T-helper 22 cell (primary cell): ENCODE results near the gene GRK5.

Experiments used
- DNase-seq: peaks from one replicate; pipeline ENCODE4 v3.0.0-alpha.2; 2020; ENCODE audit warnings: low read depth

GRK5 gene

DNA sequence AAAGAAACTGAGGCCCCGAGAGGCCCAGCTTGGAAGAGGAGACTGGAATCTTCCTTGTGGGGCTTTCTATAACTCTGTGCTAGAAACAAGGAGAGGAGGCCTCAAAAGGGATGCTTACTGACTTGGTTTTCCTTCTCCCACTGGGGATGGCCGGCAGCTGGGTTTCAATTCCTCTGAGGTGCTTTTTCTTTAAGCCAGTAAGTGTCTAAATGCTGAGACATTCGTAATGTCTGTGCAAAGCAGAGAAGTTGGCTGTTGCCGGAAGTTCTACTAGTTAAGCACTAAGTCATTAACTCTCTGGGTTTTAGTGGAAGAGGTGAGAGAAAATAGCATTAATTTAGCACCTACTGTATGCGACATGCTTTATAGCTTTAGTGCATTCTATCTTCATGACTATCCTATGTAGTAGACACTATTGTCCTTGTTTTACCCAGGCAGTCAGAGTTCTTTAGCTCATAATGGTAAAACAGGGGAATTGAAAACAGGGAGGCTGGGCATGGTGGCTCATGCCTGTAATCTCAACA lies 199.9 kb downstream of the GRK5 start:
- DNase-seq = no peak

DNA sequence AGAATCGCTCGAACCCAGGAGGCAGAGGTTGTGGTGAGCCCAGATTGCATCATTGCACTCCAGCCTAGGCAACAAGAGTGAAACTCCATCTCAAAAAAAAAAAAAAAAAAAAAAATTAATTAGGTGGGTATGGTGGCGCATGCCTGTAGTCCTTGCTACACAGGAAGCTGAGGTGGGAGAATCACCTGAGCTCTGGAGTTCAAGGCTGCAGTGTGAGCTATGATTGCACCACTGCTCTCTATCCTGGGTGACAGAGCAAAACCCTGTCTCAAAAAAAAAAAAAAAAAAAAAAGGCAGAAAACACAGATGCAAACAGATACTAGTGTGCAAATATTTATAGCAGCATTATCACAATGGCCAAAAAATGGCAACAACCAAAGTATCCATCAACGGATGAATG lies 200.7 kb downstream of the GRK5 start:
- no peak for DNase-seq

DNA sequence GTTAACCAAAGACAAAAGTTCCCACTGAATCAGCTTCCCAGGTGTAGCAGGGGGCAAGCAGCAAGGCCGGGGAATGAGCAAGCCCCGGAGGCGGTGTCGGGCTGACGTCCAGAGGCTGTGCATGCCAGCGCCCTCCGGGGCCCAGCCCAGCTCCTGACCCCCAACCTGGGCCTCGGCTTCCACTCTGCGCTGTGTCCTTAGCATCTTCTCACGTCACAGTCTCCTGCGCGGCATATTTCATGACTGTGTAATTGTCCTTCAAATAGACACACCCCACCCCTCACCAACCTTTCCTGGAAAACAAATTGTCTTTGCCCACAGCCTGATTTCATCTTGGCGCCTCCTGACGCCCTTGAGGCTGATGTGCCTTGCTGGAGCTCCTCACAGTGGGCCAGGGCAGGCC lies 201.6 kb downstream of the GRK5 start:
- DNase-seq = no peak

DNA sequence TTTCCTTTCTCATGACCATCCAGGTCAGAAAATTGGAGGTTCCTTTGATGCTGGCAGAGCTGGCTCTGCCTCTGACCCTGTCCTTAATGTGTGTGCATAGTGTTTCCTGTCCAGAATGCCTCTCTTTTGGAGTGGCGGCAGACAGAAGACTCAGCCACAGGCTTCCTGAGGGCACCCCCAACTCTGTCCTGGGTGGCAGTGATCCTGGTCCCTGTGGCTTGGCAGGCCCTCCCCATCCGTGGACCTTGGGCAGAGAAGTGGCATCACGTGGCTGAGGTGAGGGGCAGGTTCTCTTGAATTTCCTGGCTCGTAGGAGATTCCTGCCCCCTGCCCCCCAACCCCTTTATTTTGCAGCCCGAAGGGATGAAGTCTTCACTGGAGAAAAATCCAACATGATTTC lies 202.0 kb downstream of the GRK5 start:
- no peak for DNase-seq

DNA sequence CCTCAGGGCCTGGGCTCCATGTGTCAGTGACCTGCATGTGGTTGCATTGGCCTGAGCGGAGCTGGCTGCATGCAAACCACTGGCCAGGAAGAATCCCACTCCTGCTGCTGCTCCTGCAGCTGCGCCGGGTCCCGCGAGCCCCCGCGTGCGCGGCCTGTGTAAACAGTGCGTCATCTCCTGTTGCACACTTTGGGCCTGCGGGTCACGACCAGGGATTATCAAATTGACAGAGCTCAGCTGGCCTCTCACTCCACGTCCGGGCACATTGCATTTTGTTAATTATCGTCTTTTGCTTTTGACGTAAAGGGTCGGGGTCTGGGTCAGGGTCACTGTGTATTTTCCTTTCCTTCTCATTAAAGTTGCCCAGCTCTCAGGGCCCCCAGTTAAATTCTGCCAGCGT lies 202.5 kb downstream of the GRK5 start:
- no peak for DNase-seq

DNA sequence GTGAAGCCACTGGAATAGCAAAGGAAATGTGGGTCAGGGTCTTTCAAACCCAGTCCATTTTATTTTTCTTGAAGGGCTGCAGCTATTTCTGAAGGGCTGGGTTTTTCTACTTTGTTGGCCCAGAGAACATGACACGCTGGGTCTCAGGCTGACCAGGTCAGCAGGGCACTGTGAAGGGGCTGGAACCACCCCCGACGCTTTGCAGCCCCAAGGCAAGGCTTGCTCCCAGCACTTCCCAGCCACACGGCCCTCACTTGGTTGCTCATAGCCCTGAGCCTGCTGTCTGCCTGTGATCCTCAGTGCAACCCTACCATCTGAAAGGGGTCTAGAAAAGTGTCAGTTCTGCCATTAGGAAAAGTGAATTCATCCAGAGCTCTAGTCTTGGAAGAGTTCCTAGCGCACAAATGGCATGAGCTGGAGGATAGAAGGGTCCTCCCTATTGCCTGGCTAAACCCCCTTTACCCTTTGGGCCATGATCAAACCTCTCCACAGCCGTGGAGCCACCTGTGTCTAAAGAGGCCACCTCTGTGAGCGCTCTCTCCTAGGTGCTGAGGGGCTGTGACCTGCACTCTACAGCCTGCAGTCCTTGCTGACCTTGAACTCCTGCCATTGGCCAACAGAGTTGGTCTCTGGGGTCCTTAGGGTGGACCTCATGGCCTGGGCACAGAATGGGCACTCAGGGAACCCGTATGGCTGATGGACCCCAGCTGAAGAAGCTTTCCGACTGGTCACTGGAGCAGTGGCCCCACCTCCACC lies 203.2 kb downstream of the GRK5 start:
- no peak for DNase-seq

DNA sequence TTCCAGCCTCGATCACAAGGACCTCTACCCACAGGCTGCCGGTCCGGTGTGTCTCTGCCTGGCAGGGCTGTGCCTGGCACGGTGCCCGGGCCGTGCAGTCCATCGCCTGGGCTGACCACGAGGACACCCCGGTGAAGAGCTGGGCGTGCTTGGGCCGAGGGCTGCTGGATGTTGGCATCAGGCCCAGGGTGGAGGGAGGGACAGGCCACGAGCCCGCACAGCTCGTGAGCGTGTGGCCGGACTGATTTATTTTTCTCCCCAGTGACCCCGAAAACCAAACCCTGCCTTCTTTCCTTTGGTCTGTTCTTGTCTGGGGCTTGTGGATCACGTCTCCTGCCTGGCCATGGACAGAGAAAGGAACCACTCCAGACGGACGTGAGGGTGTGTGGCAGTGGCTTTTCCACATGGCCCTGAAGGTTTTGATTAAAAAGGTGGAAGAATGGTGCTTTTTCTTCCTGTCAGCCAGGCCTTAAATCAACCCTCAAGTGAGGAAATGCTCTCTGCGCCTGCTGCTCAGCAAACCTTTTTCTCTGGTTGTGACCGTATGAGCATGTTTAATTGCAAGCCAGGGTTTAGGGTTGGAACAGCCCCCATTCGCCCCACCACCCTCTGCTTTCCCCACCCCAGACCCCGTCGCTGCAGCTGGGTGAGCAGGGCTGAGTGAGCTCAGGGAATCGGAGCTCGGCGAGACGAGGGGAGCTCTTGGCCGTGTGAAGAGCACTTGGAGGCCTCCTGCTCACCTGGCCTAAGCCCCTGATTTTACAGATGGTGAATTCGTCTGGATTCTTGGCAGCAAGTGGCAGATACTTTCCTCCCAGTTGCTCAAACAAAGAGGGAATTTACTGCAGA lies 205.1 kb downstream of the GRK5 start:
- DNase-seq = no peak

DNA sequence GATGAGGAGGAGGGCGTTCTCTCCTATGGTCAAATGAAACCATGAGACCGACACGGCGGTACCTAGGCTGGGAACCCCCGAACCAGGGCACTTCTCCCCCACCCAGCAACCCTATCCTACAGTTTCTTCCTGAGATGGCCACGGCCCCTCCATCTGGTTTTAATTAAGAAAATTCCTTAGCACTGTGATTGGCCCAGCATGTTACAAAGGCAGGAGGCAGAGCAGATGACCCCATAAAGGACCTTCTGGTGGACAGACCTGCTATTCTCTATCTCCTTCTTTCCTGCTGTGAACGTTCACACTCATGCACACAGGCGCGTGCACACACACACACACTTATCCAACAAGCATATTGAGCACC lies 205.7 kb downstream of the GRK5 start:
- DNase-seq = no peak

DNA sequence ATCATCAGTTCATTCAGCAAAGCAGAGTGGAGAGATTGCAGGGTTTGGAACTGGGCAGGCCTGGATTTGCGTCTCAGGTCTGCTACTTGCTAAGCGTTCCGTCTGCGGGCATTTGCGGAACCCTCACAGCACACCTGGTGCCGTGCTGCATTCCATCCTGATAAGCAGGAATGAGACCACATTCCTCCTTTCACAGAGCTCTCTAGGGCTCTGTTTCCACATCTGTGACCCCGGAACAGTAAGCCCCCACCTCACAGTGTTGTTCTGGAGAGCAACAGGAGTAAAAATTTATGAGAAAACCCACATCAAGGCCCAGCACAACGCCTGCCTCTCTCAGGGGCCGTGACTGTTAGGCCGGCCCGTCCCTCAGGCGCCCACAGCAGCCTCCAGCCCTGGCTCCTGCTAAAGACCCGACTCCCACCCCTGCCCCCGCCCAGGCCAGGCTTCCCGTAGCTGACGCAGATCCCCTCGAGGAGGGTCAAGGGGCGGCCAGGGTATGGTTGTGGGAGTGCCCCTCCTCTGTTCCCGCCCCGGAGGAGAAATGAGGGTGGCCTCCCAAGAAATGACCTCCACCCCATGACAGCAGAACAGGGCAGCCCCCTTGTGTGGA lies 206.2 kb downstream of the GRK5 start:
- DNase-seq = no peak

DNA sequence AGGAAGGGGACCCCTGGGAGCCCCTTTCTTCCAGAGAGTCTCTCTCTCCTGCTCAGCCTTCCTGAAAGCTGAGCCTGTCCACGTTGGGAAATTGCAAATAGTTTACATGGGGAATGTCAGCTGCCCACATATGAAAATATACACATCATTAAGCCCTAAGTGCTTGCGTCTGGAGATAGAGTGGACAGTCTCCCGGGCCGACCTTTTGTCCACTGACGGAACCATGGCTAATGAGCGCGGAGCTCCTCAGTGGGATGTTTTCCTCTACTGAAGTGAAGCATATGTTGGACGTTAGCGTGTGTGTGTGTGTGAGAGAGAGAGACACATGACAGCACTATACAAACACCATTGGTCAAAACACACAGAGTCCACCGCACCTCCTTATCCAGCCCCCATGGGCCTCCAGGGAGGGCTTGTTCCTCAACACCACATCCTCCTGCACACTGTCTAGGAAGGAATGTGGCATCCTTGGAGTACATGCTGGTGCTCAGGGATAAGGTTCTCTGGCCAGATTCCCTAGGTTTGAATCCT lies 206.8 kb downstream of the GRK5 start:
- DNase-seq = no peak

DNA sequence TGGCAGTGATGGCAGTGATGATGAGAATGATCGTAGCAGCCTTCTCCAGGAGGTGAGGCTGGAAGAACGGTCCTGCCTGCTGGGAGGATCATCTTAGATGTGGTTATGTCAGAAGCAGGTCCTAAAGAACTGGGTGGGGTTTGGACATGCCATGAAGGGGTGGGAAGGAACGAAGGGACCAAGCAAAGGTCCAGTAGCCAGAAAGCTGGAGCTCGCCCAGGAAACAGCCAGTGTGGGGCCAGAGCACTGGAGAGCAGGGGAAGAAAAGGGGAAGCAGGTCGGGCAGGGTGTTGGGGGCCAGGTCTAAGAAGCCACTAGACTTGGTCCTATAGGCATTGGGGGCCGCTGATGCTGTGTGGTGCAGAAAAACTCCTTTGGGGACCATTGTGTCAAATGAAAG lies 207.8 kb downstream of the GRK5 start:
- DNase-seq = no peak

DNA sequence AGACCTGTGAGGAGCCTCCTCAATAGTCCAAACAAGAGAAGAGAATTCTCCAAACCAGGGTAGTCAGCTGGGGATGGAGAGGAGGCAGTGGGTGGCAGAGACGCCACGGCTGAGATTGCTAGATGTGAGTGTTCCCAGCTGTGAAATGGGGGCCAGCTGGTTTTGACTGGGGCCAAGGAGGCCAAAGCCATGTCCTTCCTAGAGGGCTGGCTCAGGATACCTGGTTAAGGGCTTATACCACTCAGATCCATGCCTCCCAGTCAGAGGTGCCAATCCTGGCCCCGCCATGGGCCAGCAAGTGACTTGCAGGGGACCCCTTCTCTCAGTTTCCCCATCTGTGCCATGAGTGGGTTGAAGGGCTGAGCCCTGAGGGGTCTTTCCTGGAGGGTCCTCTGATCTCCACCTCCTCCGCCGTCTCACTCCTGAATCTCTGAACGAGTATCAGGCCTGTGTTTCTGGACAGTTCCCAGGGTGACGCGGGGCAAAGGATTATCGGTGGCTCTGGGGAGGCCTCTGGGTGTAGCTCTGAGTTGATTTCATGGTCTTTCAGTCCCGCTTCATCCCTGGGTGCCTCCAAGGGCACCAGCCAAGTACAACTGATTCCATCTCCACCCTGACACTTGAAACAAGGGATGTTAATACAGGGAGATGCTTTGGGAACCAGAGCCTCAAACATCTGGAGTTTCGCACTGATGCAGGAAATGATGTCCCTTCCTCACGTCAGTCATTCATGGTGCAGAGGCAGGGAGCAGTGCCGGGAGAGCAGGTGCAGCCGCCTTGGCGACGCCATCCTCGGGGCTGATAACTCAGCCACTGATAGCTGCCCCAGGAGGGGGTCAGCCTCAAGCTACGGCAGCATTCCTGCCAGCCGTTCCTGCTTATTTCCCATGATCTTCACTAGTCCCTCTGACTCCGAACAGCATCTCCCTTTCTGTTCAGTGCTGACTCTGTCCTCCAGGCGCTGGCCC lies 208.4 kb downstream of the GRK5 start:
- no peak for DNase-seq

DNA sequence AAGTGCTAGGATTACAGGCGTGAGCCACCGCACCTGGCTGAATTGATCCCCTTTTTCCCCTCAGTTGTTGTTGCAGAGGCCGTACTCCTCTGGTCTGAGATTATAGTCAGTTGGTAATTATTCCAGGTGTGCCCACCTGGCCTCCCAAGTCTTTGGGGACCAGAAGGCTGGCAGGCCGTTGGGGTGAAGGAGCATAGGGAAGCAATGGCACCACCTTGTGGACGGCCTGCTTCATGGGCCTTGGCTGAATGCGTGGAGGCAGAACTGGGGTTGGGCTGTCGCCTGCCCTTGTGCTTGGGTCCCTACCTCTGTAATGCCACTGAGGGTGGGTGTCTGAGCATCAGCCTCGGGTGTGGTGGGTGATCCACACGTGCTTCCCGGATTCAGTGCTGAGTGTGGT lies 209.5 kb downstream of the GRK5 start:
- DNase-seq = peak; percentile 30

DNA sequence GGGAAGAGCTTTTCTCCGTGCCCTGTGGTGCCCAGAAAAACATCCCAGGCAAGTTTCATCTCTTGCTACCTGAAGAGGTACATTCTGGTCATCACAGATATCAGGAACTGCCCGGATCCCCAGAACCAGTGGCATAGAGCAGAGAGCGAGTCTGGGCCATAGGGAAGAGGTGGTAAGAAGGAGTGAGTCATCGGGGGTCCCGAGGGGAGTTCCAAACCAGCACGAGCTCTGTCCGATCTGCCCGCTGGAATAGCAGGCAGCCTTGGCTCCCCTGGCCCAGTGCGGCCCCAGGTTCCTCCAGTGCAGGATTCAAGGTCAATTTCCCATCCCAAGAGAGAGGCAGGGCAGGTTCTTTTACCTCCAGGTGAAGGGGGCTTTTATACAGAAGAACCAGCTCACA lies 210.5 kb downstream of the GRK5 start:
- DNase-seq = no peak

DNA sequence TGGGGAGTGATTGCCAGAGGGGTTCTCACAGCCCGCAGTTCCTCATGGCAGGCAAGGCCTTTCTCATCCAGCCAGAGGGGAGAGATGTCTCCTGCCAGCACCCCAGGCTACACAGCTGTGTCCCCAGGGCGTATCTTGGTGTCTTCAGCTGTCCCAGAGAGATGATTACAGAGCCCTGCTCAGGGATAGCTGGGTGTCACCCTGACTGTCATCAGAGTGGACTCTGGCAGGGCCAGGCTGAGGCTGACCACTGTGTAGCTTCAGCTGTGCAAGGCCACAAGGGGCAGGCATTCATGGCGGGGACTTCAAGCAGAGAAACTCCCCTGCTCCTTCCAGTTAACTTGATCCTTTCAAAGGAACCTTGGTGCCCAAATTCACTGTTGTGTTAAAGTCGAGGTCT lies 211.0 kb downstream of the GRK5 start:
- DNase-seq = no peak

DNA sequence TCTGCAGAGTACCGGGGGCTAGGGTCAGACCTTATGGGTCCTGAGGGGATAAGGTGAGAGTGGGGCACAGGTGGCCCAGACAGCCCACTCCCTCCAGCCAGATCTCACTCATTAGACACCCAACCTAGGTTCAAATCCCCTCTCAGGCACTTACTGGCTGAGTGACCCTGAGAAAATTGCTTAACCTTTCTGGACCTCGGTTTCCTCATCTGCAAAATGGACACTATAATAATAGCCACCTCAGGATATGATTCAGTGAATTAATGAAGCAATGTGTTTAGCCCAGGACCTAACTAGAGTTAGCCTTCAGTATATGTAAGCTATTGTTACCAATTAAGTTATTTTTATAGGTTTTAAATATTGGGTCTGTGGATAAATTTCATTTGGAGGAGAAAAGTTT lies 212.6 kb downstream of the GRK5 start:
- DNase-seq = no peak

DNA sequence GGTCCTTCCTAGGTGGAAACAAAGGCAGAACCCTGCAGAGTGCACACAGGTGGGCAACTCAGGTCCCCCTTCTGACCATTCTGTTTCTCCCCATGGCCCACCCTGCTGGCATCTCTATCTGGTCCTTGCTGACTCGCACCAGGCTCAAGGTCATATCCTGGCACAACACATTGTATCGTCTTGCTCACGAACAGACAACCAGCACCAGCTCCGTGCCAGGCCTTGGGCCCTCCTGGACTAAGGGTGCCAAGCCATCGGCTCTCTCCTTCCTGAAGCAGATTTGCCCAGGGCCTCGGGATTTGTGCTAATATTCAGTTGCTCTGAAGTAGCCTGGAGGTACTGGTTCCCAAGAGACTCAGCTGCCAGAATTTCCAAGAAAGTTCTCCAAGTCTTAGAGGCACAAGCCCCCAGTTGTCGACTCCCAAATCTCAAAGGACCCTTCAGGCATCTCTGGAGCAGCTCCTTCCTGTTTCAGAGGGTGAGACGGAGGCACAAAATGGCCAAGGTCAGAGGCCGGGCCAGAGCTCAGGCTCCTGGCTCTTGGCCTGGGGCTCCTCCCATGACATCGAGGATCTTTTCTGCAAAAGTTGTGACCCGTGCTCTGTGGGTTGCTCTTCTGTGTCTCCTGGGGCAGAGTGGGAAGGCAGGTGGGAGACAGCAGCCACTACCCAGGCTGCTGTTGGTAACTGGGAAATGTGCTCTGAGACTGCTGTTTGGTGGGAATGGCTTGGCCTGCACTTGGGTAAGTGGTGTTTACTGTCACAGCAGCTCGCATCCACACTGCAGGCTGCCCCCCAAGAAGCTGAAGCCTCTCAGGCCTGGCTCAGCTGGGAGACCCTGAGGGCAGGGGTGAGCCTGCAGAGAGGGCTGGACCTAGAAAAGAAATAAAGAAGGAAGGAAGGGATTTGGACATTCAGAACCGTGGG lies 213.8 kb downstream of the GRK5 start:
- no peak for DNase-seq

DNA sequence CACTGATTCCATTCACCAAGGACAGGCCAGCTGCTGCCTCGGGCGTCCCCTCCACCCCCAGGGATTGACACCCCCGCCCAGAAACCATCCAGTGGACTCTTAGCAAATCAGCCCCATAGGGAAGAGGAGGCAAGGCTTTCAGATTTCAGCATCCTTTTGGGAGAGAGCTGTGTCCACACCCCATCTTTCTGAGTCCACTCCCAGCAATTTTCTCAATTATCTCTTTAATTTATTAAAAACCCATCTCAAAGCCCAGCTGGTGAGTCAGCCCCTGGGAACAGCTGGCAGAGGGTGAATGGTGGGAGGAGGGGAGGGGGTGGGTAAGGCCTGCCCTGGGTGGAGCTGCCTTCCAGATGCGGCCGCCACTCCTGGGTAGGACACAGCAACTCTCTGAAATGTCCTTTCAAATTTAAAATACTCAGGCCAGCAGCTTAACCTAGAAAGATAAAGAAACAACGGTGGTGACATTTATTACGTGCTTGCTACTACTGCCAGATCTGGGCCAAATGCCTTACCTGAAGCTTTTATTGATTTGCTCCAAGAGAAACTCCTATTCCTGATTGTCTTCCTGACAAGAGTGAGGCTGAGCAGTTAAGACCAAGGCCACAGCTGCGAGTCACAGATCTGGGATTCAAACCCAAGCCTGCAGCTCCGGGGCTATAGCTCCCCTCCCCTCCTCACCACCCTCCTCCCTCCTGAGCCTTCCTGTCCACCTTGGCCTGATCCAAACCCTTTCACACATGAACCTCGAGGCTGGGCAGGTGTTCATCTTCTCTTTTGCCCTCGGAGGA lies 214.7 kb downstream of the GRK5 start:
- DNase-seq = no peak

DNA sequence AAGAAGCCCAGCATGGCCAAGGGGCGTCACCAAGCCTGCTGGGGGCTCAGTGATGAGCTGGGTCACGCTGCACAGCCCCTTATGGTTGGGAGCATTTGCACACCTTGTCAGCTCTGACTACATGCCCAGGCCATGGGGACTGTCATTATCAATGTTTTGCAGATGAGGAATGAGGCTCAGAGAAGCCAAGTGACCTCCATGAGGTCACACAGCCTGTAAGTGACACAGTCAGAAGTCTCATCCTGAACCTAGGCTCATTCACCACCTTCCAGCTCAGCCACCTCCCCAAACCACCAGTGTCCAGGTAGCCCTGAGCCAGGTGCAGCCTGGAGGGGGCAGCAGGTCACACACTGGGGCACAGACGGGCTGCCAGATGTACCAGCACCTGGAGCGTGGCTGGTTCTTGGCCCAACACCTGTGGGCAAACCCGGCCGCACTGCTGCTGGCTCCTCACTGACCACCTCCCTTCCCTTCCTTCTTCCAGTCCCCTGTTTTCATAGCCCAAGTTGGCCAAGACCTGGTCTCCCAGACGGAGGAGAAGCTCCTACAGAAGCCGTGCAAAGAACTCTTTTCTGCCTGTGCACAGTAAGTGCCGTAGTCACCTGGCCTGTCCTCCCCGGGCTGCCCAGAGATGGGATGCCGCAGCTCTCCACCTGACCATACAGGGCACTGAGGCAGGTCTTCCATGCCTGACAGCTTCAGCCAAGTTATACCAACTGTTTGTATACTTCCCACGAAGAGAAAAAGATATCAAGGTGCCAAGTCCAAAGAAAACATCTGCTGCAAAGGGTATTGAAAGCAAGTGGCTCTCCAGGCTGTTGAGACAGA lies 215.5 kb downstream of the GRK5 start:
- no peak for DNase-seq
